HG02981 (cell line): ENCODE data around the gene GMDS.

Source experiments
- ATAC-seq: cut with Tn5 transposase; IDR thresholded peaks from one replicate; pipeline ENCODE4 v1.9.1; 2021; ENCODE audit warnings: mild to moderate bottlenecking, moderate library complexity; ENCODE audit not compliant: unreplicated experiment

Gene GMDS

GRCh38 chr6:1817033-1817761 is 428.2 kb downstream of the GMDS start:
- no peak for ATAC-seq

GRCh38 chr6:1815827-1816452 is 429.5 kb downstream of the GMDS start:
- no peak for ATAC-seq

- no peak for ATAC-seq
Observed at GRCh38 chr6:1814279-1814678, 431.1 kb downstream of the GMDS start.

GRCh38 chr6:1812487-1812886 is 432.9 kb downstream of the GMDS start:
- ATAC-seq = no peak

- ATAC-seq = no peak
Observed at GRCh38 chr6:1812034-1812433, 433.4 kb downstream of the GMDS start.

- ATAC-seq = no peak
Observed at GRCh38 chr6:1810880-1811279, 434.5 kb downstream of the GMDS start.

- no peak for ATAC-seq
Observed at GRCh38 chr6:1809291-1809988, 436.0 kb downstream of the GMDS start.

- no peak for ATAC-seq
Observed at GRCh38 chr6:1806935-1807334, 438.5 kb downstream of the GMDS start.

GRCh38 chr6:1802491-1803395 is 442.7 kb downstream of the GMDS start:
- ATAC-seq = no peak

- no peak for ATAC-seq
Observed at GRCh38 chr6:1801401-1801800, 444.0 kb downstream of the GMDS start.

GRCh38 chr6:1800845-1801244 is 444.6 kb downstream of the GMDS start:
- no peak for ATAC-seq

- ATAC-seq = no peak
Observed at GRCh38 chr6:1798965-1799325, 446.5 kb downstream of the GMDS start.

GRCh38 chr6:1798303-1798964 is 447.0 kb downstream of the GMDS start:
- no peak for ATAC-seq

- ATAC-seq = no peak
Observed at GRCh38 chr6:1797801-1798200, 447.6 kb downstream of the GMDS start.

- peak; percentile 88 for ATAC-seq
Observed at GRCh38 chr6:1796706-1797529, 448.5 kb downstream of the GMDS start.

- no peak for ATAC-seq
Observed at GRCh38 chr6:1795910-1796309, 449.5 kb downstream of the GMDS start.

GRCh38 chr6:1792989-1793388 is 452.4 kb downstream of the GMDS start:
- no peak for ATAC-seq

- no peak for ATAC-seq
Observed at GRCh38 chr6:1790684-1791083, 454.7 kb downstream of the GMDS start.

- no peak for ATAC-seq
Observed at GRCh38 chr6:1789092-1789491, 456.3 kb downstream of the GMDS start.

- no peak for ATAC-seq
Observed at GRCh38 chr6:1787894-1788293, 457.5 kb downstream of the GMDS start.
